ENCODE measurements around the gene FARP1.

The FARP1 gene

GRCh38 chr13:98450026-98450425, 307.1 kb downstream of the FARP1 start:
- no peak for FAIRE-seq

DNA sequence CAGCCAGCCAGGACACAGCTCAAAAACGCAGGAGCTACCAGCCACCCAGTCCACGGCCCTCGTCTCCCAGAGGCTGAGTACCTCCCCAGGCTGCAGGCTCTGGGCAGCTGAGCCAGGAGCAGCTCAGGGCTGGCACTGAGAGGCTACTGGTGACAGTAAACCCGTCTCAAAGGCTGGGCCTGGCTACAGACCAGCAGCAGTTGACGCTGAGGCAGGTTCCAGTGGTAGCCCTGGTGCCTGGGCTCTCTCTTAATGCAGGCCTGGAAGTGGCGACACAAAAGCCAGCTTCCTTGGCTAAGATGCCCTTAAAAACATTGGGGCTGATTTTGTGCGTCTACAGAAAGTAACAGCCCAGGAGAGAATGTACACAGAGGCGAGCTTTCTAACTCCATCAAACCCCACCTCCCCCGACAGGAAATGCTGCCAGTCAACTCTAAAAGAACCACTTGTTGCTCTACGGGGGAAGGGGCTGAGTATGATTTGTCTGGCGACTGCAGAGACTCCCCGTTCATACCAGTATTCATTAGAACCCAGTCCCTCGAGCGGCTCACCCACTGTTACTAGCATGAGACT, 307.7 kb downstream of the FARP1 start:
- FAIRE-seq, result no peak

DNA sequence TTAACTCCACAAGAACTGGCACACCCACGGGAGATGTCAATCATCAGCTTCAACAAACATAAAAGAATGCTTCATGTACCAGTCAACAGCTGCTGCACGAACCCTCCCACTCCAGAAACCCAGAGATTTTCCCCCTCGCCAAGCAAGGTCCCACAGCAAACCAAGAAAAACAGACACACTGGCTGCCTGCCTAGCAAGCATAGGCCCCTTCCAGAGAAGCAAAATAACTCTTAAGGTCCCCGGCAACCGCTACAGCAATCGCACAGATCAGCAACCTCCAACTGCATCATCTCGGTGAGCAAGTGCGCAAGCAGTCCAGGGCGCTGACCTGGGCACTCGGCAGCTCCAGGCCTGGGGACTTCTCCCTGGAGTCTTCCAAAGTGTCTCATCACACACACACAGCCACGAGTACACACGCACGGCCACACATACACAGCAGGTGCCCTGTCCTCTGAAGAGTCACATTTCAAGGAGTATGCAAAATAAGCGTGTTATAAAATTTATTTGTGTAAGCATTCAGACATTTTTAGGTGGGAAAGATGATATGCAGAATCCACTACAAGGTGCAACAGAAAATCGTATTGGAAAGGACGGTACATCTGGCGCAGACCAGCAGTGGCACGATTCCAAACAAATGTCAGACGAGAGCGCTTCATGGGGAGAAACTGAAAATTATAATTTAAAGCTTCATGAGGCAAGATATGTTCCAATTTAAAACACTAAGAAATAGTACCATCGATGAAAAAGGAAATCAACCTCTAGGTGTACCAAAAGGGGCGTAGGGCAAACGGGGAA, 309.0 kb downstream of the FARP1 start:
- FAIRE-seq, result no peak

DNA sequence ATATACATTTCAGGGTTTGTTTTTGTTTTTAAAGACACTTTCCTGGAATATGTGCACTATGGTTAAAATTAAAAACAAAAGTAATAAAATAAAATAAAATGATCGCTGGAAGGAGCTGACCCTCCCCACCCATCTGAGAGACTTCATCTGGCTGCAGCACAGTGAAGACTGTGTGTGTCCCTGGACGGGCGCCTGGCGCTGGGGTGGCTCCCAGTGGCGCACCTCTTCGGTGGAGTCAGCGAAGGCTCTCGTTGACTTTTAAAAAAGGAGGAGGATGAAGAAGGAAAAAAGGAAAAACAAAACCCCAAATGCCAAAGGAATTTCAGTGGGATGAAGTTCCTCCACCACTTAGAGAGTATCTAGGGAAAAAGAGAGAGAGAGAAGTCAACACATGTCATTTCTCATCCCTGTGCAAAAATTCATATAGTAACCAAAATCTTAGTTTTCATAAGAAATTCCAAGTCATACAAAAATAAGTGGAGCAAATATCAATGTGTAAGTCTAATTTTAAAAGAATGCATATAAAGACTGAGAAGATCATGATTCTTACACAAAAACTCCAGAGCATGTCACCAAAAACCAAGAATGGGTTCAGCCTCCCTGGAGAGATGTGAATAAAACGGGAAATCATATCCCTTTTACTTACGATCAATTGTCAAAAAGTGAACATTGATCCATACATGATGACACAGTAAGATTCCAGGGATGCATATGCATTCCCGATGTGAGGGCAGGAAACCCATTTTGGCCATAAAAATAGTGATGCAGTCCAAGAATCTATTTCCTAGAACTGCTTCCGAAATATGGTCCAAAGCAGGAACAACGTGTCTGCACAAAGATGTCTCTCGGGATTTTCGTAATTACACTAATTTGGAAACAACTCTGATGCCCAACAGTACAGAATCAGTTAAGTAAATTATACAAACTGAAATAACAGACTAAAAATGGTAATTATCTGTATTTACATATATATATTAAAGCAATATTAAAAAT, 310.3 kb downstream of the FARP1 start:
- no peak for FAIRE-seq

DNA sequence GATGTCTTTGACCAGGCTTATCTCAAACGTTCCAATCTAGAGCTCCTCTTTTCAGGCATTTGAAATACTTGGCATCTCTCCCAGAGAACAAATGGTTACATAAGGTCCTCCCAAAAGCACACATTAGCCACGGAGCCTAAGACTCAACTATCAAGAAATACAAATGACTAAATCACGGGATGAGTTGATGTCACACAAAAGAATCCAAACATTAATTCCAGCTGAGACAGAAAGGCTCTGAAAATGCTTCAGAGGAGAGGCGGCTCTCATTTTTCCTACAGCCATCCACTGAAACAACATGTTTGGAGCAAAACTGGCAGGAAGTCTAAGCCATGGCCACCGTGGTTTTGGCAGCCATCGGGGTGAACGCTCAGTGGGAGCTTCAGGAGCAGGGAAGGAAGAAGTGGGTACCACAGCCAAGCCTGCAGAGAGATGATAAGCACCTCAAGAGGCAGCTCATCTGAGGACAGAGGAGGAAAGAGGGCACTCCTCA, 311.5 kb downstream of the FARP1 start:
- FAIRE-seq, result no peak

GRCh38 chr13:98456413-98456845, 313.5 kb downstream of the FARP1 start:
- FAIRE-seq, result no peak

- no peak for FAIRE-seq
These were observed 314.2 kb downstream of the FARP1 start for GRCh38 chr13:98457053-98457452.

- FAIRE-seq, result no peak
These were observed 315.5 kb downstream of the FARP1 start for GRCh38 chr13:98458431-98458830.

GRCh38 chr13:98459171-98459681, 316.3 kb downstream of the FARP1 start:
- no peak for FAIRE-seq

DNA sequence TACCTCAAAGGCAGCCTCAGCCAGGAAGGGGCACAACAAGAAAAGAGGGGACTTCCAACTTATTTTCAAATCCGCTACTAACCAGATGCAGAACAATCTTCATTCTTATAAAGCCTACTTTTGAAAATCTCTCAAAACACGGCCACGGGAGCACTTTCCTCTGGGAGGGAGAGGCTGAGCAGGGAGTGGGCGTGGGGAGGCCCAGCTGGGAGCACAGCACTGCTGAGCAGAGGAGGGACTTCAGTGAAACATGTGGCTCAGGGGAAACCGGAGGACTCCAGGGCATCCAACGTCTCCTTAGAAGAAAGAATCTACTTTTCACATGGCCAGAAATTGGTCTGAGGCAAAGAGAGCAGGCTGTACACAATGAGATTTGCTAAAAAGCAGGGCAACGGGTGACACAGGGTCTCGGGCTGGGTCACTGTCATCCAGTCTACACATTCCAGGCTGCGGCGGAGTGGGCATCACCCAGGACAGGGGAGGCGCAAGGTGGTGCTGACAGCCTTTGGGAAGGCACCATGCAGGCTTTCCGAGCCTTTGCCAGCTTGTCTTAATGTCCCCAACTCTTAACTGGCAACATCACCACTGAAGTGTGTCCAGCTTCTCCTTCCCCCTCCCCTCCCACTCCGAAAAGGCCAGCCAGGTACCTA, 317.0 kb downstream of the FARP1 start:
- FAIRE-seq, result no peak

GRCh38 chr13:98460516-98460915, 317.6 kb downstream of the FARP1 start:
- FAIRE-seq, result no peak

DNA sequence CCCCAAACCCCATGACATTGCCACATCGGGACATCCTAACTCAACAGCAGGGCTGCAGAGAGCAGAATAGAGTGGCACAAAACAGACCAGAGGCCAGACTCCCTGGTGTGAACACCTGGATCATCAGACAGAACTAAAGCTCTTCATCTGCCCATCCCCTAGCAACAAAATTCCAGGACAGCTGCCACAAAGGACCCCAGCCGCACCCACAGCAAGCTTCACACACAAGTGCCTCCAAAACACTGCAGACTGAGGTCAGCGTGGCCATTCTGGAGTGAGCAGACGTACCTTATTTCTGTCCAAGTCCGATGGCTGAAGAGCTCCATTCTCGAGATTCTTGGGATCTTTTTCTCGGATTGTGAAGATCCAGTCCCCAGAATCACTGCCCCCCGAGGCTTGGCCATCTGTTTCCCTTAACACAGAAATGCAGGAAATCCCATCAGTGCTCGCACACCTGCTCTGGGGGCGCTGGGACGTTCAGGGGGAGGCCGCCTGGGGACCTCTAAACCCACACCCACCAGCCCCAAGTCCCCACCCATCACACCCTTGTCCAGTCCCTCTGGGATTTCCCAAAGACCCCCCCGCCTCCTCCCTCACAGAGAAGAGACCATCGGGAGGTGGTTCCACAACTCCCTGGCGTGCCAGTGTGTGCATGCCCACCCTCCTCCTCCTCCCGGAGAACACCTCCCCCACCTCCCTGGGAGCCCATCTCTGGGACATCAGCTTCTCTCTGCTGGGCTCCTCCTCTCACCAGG, 318.8 kb downstream of the FARP1 start:
- FAIRE-seq, result no peak

DNA sequence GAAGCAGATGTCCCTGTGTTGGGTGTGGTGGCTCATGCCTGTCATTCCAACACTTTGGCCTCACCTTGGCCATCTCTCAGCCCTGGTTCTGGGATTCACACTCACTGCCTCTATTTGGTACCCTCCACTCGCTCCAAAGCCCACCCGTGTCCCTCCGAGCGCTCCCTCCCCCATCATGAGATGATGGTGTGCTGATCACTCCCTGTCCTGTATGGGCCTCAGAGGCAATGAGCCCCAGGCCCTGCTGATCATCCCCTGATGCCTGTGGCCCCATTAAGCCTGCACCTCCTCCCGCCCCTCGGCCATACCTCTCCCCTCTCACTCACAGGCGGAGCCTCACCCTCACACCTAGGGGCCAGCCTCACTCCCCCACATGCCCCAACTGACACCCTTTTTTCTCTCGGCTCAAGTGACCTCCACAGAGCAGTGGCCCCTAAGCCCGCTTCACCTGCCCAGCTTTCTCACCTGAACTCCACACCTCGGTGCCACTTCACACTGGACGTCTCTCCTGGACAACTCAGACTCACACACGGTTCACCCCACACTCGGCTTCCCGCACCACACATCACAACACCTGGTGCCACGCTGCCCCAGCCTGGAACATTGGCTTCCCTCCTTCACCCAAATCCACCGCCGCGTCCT, 319.5 kb downstream of the FARP1 start:
- FAIRE-seq, result no peak

GRCh38 chr13:98462946-98463345, 320.1 kb downstream of the FARP1 start:
- no peak for FAIRE-seq

- no peak for FAIRE-seq
These were observed 323.8 kb downstream of the FARP1 start for GRCh38 chr13:98466634-98467236.

- no peak for FAIRE-seq
These were observed 324.5 kb downstream of the FARP1 start for GRCh38 chr13:98467263-98467985.

GRCh38 chr13:98468361-98468760, 325.5 kb downstream of the FARP1 start:
- no peak for FAIRE-seq

DNA sequence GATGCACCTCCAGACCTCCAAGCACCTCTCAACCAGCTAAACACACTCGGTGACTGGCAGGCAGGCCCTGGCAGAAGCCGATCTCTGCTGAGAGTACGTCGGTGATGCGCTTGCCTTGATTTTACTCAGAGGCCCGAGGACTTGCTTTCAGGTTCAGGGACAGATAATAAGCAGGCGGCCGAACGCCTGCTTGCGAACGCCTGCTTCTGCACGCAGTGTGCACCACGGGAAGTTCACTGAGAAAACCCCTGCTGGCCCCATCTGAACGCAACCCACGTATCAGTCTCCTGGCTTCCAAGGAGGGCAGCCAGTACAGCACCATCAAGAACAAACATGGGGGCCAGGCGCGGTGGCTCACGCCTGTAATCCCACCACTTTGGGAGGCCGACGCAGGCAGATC, 326.0 kb downstream of the FARP1 start:
- FAIRE-seq, result no peak

DNA sequence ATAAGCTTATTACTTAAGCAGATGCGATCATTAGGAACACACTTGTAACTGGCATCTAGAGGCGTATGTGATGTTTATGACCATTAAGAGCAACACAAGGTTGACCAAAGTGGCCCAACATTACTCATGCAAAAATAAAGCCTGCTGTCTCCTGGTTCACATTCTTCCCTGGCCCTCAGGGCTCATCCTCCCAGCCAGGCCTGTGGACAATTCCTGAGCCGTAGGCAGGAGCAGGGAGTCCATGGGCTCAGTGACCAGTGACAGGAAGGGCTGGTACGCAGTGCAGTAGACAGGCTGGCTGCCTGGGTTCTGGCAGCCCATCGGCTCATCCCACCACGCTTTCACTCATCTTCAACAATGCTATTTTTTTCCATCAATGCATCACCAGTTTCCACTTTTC, 328.0 kb downstream of the FARP1 start:
- FAIRE-seq, result no peak

GRCh38 chr13:98471934-98472333, 329.0 kb downstream of the FARP1 start:
- FAIRE-seq, result no peak
